AG04449 (cell line): ENCODE data around the gene RORB.

Experiments used
- CTCF ChIA-PET: fragments of 350-600 bp; formaldehyde crosslinking; extraction: SDS; loops from one replicate; lab custom pipeline; 2021; ENCODE audit warnings: antibody characterized with exemption; lab: Yijun Ruan, JAX
- POLR2A ChIA-PET: fragments of 400-600, 350-600 bp; formaldehyde crosslinking; extraction: SDS; loops from one replicate; lab custom pipeline; 2020; ENCODE audit warnings: antibody characterized with exemption, inconsistent platforms; lab: Yijun Ruan, JAX
- DNase-seq: peaks from one replicate; pipeline ENCODE4 v3.0.0-alpha.2; 2010; ENCODE audit warnings: low read depth, low spot score
- H3K4me3 ChIP-seq: 2 replicates; pipeline ENCODE4 v1.5.1; 2011; ENCODE audit warnings: low read depth, mild to moderate bottlenecking, control low read depth, low read length
- TF ChIP-seq, protein P1 (sequence below): IDR thresholded peaks from one replicate; pipeline ENCODE4 v1.5.1; 2011; ENCODE audit warnings: mild to moderate bottlenecking, moderate library complexity, low read length, control low read depth, inconsistent platforms; ENCODE audit not compliant: insufficient read depth; ENCODE audit errors: missing control alignments

Gene RORB

GRCh38 chr9:74662674-74663073 lies 165.5 kb downstream of the RORB start:
- TF ChIP-seq, protein P1, sequence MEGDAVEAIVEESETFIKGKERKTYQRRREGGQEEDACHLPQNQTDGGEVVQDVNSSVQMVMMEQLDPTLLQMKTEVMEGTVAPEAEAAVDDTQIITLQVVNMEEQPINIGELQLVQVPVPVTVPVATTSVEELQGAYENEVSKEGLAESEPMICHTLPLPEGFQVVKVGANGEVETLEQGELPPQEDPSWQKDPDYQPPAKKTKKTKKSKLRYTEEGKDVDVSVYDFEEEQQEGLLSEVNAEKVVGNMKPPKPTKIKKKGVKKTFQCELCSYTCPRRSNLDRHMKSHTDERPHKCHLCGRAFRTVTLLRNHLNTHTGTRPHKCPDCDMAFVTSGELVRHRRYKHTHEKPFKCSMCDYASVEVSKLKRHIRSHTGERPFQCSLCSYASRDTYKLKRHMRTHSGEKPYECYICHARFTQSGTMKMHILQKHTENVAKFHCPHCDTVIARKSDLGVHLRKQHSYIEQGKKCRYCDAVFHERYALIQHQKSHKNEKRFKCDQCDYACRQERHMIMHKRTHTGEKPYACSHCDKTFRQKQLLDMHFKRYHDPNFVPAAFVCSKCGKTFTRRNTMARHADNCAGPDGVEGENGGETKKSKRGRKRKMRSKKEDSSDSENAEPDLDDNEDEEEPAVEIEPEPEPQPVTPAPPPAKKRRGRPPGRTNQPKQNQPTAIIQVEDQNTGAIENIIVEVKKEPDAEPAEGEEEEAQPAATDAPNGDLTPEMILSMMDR, result no peak
- ChIA-PET POLR2A (no interaction called here), CTCF (no interaction called here)
- DNase-seq, result no peak
- no peak overlapping the region for H3K4me3 ChIP-seq

DNA sequence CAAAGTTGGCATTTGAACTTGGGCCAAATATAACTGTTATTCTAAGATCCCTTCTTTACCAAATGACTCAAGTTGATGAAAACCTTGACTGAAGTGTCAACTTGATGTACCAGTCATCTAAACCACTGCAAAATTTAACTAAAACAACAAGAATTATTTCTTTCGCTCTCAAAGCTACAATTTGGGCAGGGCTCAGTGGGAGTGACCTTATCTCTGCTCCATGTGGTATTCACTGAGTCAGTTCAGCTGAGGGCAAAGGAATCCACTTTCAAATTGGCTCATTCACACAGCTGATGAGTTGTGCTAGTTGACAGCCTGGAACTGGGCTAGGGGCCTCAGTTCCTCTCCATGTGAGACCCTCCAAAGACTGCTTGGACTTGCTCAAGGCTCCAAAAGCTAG lies 166.3 kb downstream of the RORB start:
- TF ChIP-seq, protein P1, result no peak
- CTCF ChIA-PET, result no interaction called here
- no peak for DNase-seq
- no peak overlapping the region for H3K4me3 ChIP-seq
- POLR2A ChIA-PET, result no interaction called here

DNA sequence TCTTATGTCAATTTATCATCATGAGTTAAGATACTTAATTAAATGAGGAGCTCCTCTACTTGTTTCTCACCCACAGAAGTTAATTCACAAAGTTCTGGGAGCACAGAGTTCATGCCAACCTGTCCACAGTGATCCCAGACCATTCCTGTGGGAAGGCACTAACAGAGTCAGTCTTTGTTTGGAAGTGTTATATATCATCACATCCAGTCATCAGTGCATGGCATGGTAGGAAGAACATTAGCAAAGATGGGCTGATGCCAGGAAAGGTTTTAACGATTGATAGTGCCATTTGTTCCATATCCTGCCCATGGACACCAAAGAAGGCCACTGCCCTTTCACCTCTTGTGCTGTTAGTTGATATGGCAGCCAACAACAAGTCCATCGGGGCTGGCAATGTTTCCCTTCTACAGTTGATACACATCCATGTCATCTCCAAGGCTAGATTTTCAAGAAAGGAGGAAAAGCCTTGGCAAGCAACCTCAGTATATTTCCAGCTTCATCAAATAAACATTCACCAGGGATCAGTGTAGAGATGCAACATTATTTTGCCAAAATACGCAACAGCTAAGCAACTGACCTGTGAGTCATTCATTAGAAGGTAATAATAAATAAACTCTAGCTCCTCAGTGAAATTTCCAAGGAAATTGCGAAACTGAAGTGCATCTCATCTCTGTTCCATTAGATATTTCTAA lies 169.6 kb downstream of the RORB start:
- DNase-seq, result no peak
- TF ChIP-seq, protein P1, result no peak
- ChIA-PET CTCF (interaction anchor here (0.8 kb wide), 1 partner anchor 76 kb away, joined by 3 read pairs; no protein-coding TSS in a partner anchor), POLR2A (no interaction called here)
- no peak overlapping the region for H3K4me3 ChIP-seq

GRCh38 chr9:74672237-74672636 lies 175.1 kb downstream of the RORB start:
- ChIA-PET POLR2A (no interaction called here), CTCF (no interaction called here)
- H3K4me3 ChIP-seq, result no peak overlapping the region
- no peak for DNase-seq
- TF ChIP-seq, protein P1, result no peak

DNA sequence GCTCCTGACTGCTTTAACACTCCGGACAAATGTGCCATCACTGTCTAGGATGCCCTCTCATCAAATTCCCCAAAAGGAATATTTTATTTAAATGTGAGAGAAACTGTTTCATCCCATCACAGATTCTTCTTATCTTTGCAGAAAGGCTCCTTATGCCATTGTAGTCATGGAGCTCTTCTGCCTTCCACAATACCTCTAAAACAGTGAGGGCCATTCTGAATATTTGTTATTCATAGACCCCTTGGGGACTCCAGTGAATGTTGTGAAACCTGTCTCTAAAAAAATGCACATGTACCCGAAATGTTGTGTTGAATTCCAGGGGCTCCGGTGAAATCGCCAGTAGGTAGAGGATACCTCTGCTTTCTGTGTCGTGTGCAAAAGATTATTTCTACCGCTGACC lies 176.9 kb downstream of the RORB start:
- DNase-seq, result no peak
- TF ChIP-seq, protein P1, result no peak
- H3K4me3 ChIP-seq, result no peak overlapping the region
- CTCF ChIA-PET, result no interaction called here
- POLR2A ChIA-PET, result no interaction called here

GRCh38 chr9:74681906-74682305 lies 184.8 kb downstream of the RORB start:
- DNase-seq, result no peak
- no peak overlapping the region for H3K4me3 ChIP-seq
- TF ChIP-seq, protein P1, result no peak
- CTCF ChIA-PET, result no interaction called here
- POLR2A ChIA-PET, result no interaction called here
